Measurements from ENCODE around the gene HNRNPA1. TPM values are rescaled to one million over a fixed set of nuclear protein-coding genes. Genes with fewer than 3 reads are reported as not detected.

The HNRNPA1 gene
- total RNA-seq, 1 experiment from 2014 or later = 2,589 TPM

- H3K4me3 Mint-ChIP-seq = no peak overlapping the region
- CTCF ChIA-PET = interaction anchor here (0.6 to 2.6 kb wide), 3 partner anchors 19 to 123 kb away, joined by 3 to 9 read pairs (median 4); no protein-coding TSS in a partner anchor
- peaks cover 11% of the 10 kb centered on the region for H3K4me1 Mint-ChIP-seq
- H3K27me3 Mint-ChIP-seq (ENCODE audit: low read depth) = no peaks in the 10 kb centered on the region
- H3K36me3 Mint-ChIP-seq = peaks cover 26% of the 10 kb centered on the region
- H3K9me3 Mint-ChIP-seq = no peaks in the 10 kb centered on the region
- ATAC-seq (no peak), DNase-seq (ENCODE audit: low spot score) (no peak)
- H3K27ac Mint-ChIP-seq = peak overlapping the region; percentile 88
- TF ChIP-seq TCF7 (CRISPR knock-in tag; IDR thresholded peaks at IDR 0.05; ENCODE audit: low read depth) (no peak), ZSCAN18 (CRISPR knock-in tag; IDR thresholded peaks at IDR 0.05) (no peak), NR3C1 (CRISPR knock-in tag; conservative IDR thresholded peaks at IDR 0.05; ENCODE audit: low read depth) (no peak), ETV6 (CRISPR knock-in tag; IDR thresholded peaks at IDR 0.05) (no peak), ZNF317 (CRISPR knock-in tag; IDR thresholded peaks at IDR 0.05; ENCODE audit: borderline replicate concordance, low read depth) (no peak), KAT7 (CRISPR knock-in tag; IDR thresholded peaks at IDR 0.05; ENCODE audit: borderline replicate concordance) (no peak), CREB1 (CRISPR knock-in tag; IDR thresholded peaks at IDR 0.05) (no peak), PRDM15 (CRISPR knock-in tag; IDR thresholded peaks at IDR 0.05) (no peak), HMGXB4 (CRISPR knock-in tag; IDR thresholded peaks at IDR 0.05) (no peak), IRF1 (CRISPR knock-in tag; IDR thresholded peaks at IDR 0.05) (no peak)
- POLR2A ChIA-PET = interaction anchor here (0.5 kb wide), 1 partner anchor 18 kb away, joined by 6 read pairs; no protein-coding TSS in a partner anchor
These were observed 8.3 kb upstream of the HNRNPA1 start for GRCh38 chr12:54272214-54272613.

GRCh38 chr12:54273981-54274380, 6.5 kb upstream of the HNRNPA1 start:
- Mint-ChIP-seq H3K27me3 (ENCODE audit: low read depth) (no peaks in the 10 kb centered on the region), H3K27ac (no peak overlapping the region), H3K4me3 (no peak overlapping the region), H3K9me3 (no peaks in the 10 kb centered on the region), H3K4me1 (peaks cover 21% of the 10 kb centered on the region), H3K36me3 (peaks cover 23% of the 10 kb centered on the region)
- no peak for ATAC-seq
- ChIA-PET CTCF (interaction anchor here (0.7 to 1.5 kb wide), 3 partner anchors 50 to 256 kb away, joined by 3 to 4 read pairs (median 4); partner anchors contain the start of gene COPZ1), POLR2A (interaction anchor here (1.3 kb wide), 1 partner anchor 12 kb away, joined by 4 read pairs; no protein-coding TSS in a partner anchor)
- TF ChIP-seq ZNF396 (CRISPR knock-in tag; IDR thresholded peaks at IDR 0.05; ENCODE audit: borderline replicate concordance) (no peak), RELA (CRISPR knock-in tag; IDR thresholded peaks at IDR 0.05; ENCODE audit: borderline replicate concordance) (no peak), NR1H2 (CRISPR knock-in tag; IDR thresholded peaks at IDR 0.05) (no peak), MLX (CRISPR knock-in tag; IDR thresholded peaks at IDR 0.05) (no peak), ZMAT4 (CRISPR knock-in tag; IDR thresholded peaks at IDR 0.05) (no peak), GABPB1 (CRISPR knock-in tag; IDR thresholded peaks at IDR 0.05) (no peak), IRF1 (CRISPR knock-in tag; IDR thresholded peaks at IDR 0.05) (no peak), TCF7 (CRISPR knock-in tag; IDR thresholded peaks at IDR 0.05; ENCODE audit: low read depth) (no peak)
- no peak for DNase-seq (ENCODE audit: low spot score)

Measured in WTC11 (cell line).